ENCODE measurements around the gene KIRREL3. TPM values are rescaled to one million over a fixed set of nuclear protein-coding genes. Genes with fewer than 3 reads are reported as not detected.

KIRREL3 gene
- total RNA-seq, 1 donor from 2014 or later = 26.5 TPM

DNA sequence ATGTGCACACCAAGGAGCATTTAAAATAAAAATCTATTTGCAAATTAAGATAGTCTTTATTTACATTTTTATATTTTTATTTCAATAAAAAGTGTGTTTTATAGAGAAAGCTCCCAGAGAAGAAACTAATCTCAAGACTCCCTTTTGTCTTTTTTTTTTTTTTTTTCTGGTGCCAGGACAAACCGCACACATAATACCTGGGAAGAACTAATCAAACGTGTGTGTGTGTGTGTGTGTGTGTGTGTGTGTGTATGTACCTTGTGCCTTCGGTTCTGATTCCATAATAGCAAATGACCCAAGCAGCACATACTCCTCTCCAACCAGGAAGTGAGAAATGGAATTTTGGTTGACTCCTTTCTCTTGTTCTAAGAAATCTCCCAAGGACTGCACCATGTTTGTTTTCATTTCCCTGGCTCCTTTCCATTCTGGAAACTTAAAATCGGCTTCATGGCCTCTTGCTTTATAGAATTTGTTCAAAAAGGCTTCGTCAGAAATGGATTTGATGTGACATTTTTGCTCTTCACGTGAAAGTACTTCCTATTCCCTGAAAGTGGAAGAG, 579.8 kb downstream of the KIRREL3 start:
- DNase-seq (ENCODE audit: low spot score in 2 of 2) (no peak), FAIRE-seq (no peak)

DNA sequence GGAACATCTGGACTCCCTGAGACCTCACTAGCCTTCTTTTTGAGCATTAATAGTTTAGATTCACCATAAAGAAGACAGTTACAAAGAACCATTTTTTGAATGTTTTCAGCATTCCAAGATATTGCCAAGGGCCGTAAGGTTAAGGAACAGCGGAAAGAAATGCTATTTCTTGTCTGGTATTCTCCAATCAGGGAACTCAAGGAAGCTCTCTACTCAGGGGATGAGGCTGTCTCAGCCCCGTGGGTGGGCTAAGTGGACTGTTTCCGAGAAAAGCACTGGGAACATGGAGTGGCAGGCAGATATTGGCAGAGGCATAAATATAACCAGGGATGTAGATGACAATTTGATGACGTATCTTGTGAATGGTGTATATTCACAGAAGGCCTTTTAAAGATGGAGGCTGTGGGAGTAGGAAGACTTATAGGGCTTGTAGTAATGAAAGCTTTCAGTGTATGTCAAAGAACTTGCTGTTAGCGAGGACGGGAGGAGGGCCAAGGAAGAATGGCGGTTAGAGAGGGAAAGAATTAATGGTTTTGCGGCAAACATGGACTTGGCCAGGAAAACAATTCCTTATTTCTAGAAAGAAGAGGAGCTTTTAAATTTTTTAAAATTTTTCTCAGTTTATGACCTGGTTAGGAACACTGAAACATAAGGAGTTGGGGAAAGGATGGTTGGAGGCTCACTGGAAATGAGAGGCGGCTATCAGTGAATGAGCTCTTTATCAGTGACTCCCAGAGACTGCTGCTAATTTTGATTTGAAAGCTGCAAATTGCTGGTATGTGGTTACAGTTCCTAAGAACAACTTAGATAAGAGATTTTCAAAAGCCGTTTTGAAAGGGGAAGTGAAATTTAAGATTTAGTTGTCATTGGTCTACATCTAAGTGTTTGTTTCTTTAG, 580.5 kb downstream of the KIRREL3 start:
- no peak for DNase-seq (ENCODE audit: low spot score in 2 of 2)

DNA sequence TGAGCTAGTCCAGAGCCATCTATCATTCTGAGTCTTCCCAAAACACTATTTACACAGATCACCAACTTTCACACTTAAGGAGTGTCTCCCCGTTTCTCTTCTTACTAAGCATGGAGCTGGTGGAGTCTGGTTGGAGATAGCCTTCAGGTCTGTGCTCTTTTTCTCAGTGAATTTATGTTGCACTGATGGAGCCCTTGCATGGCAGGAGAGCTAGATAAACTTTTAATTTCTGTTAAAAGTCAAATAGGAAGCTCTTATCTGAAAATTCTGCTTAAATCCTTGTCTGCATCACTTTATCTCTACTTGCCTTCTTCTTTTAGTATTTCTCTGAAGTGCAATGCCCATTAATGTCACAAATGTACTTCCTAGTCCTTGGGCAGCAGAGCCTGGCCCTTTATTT, 581.7 kb downstream of the KIRREL3 start:
- FAIRE-seq (no peak), DNase-seq (ENCODE audit: low spot score in 2 of 2) (no peak)

More for the DNA sequence above, 580.5 kb downstream of the KIRREL3 start:
- FAIRE-seq = no peak

DNA sequence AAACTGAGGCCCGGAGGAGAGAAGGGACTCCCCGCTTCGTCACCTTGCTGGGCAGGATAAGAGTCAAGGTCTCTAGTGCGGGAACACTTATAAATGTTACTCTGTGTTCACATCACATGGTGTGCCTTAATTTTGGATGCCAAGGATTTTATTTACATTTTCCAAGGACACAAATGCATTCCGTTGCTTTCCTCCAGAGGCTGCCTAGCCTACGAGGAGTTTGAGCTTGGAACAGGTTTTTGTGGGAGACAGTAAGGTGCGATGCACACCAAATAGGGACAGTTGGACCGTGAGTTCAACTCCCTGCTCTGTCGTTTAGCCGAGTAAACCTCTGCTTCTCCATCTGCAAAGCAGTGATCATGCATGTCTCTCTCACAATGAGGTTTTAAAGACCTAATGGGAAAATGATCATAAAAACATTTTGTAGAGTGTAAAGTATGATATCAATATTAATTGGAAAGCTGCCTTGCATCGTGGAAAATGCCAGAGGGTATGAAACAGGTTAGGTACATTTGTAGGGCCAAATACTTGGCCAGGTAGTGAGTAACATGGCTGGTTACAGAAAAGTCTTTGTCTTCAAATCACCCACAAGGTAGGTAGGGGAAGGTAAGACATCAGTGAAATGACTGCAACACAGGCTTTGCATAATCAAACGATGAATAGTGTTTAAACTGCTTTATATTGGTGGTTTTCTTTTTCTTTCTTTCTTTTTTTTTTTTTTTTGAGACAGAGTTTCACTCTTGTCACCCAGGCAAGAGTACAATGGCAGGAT, 583.3 kb downstream of the KIRREL3 start:
- no peak for FAIRE-seq
- no peak for DNase-seq (ENCODE audit: low spot score in 2 of 2)

DNA sequence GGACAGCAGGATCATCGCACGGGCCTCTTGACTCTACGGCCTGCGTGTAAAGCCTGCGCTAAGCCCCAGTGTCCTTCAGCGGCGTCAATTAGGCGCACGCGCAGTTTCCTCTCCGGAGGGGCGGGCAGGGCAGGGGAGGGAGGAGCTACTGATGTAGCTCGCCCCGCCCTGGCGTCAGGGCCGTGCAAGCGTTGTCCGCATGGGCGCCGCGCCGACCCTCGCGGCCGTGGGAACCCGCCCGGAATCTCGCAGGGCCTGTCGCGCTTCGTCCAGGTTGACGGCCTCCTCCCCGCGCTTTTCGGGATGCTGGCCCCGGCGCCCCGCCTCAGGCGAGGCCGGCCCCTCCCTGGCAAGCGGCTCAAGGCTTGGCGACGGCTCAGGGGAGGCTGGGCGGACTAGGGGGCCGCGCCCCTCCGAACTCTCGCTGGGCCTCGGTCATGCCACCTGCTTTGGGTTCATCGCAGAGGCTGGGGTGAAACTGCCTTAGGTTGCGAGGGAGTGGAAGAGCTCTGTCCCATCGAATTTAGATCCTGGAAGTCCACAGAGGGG, 584.0 kb downstream of the KIRREL3 start:
- FAIRE-seq (no peak), DNase-seq (ENCODE audit: low spot score in 2 of 2) (peak; percentile 88 to 91)

DNA sequence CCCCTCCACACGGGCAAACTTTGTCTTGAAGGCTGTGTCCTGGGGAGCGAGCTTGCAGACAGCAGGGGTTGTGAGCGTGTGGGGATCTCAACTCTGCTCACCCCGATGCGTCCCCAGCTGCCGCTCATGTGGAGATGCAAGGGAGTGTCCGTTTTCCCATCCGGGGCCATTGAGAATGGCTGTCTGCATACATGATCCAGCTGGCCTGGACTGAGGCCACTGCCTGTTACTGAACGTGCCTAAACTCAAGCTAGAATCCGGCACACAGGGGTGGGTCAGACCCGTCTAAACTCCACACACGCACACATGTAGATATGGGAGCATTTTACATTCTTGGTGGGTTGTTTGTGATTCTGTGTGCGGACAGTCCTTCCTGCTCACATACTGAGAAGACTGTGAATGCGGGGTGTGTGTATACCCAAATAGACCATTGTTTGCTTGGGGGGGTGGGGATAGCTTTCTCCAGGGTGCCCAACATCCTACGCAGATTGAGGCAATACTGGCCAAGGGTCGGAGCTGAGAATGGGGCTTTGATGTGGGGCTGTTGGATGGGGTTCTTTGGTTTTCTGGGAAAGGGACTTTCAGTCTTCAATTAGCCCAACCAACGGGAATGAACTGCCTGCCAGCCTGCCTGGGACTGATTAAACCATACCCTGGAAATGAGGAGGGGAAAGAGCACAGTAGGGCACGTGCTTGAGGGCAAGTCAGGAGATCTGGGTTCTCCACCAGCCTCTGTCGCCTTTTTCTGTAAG, 584.7 kb downstream of the KIRREL3 start:
- FAIRE-seq = no peak
- DNase-seq (ENCODE audit: low spot score in 2 of 2) = peak in 1 of 2 donors; percentile 74

DNA sequence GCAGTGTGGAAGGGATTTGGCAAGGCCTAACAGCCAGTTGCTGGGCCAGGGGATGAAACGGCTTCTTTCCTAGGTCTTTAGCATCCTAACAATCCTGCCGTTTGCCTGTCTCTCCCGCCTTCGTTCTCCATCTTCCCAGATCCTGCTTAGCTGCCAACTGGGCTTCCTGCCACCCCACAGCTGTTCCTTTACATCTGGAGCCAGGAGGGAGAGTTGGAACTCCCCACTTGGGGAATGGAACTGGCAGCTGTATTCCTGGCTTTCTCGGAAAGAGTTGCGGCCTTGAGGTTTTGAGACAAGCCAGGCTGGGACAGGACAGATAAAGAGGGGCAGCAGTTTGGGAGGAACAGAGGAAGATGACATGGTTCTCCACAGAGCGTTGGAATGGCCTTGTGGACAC, 585.4 kb downstream of the KIRREL3 start:
- peak; percentile 51 to 71 for DNase-seq (ENCODE audit: low spot score in 2 of 2)
- FAIRE-seq = no peak

DNA sequence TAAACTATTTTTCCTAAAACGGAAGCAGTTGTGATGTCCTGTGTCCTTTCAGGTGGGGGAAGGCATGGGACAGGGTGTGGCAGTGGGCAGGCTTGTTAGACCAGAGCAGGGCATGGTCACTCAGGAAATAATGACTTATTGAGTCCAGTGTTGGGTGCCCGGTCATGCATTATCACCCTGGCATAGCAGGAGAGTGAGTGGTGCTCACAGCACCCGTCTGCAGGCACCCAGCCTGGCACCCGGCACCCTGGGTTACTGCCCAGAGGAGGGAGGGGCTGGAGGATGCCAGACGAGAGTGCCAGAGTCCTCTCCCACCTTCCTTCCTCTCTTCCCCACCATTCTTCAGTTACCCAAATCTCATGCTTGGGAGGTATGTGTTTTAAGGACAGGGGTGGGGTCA, 586.0 kb downstream of the KIRREL3 start:
- FAIRE-seq (no peak), DNase-seq (ENCODE audit: low spot score in 2 of 2) (no peak)

DNA sequence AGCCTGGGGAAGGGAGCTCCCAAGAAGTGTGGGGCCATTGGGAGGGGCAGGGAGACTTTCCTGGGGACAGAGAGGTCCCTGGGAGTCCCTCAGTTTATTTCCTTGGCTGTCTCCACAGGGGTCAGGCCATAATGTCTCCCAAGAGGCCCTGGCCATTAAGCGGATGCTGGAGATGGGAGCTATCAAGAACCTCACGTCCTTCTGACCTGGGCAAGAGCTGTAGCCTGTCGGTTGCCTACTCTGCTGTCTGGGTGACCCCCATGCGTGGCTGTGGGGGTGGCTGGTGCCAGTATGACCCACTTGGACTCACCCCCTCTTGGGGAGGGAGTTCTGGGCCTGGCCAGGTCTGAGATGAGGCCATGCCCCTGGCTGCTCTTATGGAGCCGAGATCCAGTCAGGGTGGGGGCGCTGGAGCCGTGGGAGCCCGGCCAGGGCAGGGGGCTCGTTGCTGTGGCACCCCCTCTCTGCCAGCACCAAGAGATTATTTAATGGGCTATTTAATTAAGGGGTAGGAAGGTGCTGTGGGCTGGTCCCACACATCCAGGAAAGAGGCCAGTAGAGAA, 586.6 kb downstream of the KIRREL3 start:
- no peak for FAIRE-seq
- no peak for DNase-seq (ENCODE audit: low spot score in 2 of 2)

DNA sequence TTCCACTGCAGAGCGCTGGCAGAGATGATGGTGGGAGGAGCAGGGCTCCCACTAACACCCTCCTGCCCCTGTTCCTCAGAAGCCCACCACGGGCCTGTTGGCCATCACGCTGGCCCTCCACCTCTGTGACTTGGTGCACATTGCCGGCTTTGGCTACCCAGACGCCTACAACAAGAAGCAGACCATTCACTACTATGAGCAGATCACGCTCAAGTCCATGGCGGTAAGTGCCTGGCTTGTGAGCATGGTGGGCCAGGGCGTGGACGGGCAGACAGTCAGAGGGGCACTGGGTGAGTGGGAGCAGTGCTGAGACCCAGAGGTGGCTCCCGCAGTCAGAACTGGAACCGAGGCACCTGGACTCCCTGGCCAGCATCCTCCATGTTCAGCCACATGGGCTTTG, 587.1 kb downstream of the KIRREL3 start:
- DNase-seq (ENCODE audit: low spot score in 2 of 2) = no peak
- no peak for FAIRE-seq

DNA sequence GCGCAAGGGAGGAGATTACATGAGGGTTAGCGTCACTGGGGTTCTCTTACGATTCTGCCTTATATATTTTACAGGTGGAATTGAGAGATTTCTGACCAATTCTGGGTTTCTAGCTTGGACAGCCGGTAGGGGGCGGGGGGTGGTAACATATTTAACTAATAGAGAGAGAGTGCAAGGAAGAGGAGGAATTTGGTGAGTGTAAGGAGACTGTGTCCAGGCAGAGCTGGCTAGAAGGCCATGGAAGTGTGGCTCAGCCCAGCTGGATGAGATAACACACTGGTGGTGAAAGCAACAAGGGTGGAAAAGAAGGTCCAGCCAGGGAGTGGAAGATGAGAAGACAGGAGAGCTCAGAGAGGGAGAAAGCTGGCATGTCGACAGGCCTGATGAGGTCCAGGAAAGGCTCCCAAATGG, 588.6 kb downstream of the KIRREL3 start:
- FAIRE-seq (no peak), DNase-seq (ENCODE audit: low spot score in 2 of 2) (no peak)

DNA sequence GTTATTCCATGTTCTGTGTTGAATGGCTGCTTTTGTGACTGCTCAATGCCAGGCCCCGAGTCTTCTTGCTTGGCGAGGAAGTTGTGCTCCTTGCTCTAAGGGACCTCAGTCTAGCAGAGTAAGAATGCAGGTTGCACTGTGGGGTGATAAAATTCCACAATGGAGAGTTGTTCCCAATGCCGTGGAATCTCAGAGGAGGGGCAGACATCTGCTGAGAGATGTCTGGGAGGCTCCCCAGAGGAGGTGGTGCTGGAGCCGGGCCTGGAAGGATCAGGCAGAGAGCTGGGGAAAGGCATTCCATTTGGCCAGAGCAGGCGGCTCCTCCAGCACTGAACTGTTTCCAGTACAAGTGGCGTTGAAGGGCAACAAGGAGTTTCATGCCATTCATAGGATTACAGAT, 589.9 kb downstream of the KIRREL3 start:
- no peak for DNase-seq (ENCODE audit: low spot score in 2 of 2)
- FAIRE-seq = no peak

DNA sequence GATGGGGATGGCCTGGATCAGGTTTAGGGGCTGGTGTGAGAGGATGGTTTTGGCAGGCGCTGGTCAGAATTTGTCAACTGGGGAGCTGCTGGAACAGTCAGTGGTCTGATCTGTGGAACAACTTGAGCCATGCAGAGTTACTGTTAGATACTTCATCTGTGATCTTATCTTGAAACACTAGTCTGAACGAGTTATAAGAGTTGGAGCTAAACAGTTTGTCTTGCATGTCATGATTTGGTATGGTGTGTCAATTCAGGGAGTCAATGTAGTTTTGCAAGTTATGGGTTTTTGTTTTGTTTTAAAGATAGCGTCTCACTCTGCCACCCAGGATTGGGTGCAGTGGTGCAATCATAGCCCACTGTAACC, 591.0 kb downstream of the KIRREL3 start:
- no peak for DNase-seq (ENCODE audit: low spot score in 2 of 2)
- no peak for FAIRE-seq

DNA sequence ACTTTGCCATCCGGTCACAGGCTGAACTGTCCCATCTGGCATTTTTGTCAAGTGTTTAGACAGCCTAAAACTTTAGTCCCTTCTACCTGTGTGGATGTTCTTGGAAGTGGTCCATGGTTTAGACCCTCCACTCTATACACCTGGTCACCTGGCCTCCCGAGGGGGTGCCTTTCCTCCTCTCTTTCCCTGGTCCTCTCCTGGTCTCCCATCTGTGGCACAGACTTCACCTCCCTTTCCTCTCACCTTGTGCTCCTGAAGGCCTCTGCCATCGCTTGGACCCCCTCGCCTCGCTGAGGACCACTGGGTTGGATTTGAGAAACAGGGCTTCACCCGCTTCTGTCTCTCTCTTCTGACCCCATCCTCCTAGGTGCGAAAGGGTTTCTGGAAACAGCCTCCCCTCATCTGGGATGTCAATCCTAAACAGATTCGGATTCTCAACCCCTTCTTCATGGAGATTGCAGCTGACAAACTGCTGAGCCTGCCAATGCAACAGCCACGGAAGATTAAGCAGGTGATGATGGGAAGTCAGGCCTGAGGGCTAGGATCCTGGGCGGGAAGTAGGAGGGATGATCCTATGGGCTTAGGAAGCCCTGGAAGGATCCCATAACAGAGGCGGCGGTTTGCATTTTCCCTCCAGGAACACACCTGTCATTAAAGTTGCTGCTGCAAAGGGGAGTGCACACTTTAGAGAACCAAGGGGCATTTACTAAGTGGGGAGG, 591.5 kb downstream of the KIRREL3 start:
- DNase-seq (ENCODE audit: low spot score in 2 of 2) = no peak
- no peak for FAIRE-seq

DNA sequence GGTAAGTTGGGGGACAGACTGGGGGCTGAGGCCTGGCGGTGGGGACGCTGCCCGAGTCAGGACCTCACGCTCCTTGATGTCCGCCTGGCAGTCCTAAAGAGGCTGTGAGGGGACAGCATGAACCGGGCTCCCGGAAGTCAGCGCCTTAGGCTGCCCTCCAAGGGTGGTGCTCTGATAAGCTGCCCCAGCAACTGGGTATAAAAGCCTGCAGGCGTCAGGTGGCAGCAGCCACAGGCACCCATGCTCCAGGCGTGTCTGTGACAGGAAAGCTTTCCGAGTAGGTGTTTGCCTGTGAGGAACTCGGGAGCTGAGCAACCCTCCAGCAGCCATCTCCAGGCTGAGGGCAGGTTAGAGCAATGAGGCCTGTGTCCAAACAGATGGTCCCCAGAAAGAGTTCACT, 592.1 kb downstream of the KIRREL3 start:
- DNase-seq (ENCODE audit: low spot score in 2 of 2) = no peak
- FAIRE-seq = no peak

DNA sequence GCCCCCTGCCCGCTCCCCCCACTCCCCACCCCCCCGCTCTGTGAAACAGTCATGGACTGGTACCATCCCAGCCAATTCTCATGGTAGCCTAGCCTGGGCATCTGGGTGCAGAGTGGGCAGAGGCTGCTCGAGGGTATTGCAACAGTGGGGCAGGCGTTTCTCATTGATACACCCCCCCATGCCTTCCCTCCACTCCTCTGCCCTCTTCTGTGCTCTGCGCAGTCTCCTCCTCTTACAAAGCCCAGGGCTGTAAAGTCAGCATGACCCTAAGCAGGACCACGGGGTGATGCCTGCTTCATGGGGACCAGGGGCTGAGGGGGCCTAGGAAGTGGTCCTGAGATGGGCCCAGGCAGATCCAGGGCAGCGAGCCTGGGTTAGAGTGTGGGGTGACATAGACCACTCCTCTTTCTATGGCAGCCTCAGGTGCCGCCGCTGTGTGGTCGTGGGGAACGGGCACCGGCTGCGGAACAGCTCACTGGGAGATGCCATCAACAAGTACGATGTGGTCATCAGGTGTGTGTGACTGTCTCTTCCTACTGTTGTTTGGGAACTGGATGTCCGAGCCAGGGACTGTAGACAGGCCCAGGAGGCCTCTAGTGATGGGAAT, 592.8 kb downstream of the KIRREL3 start:
- FAIRE-seq = no peak

DNA sequence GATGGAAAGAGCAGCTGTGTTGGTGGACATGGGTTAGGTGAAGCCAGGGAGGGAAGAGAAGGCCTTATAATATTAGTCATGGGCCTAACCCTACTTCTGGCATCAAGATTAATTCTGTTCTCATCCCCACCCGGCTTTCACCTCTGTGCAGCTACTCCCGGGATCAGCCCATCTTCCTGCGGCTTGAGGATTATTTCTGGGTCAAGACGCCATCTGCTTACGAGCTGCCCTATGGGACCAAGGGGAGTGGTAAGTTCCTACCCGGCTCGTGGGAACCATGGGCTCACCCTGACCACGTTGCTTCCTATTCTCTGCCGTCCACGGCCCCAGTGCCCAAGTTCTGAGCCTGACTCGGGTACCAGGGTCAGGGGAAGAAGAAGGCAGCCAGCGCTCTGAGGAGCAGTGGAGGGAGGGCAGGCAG, 593.5 kb downstream of the KIRREL3 start:
- FAIRE-seq = no peak
- DNase-seq (ENCODE audit: low spot score in 2 of 2) = no peak

More for the DNA sequence above, 592.8 kb downstream of the KIRREL3 start:
- DNase-seq (ENCODE audit: low spot score in 2 of 2) = no peak

DNA sequence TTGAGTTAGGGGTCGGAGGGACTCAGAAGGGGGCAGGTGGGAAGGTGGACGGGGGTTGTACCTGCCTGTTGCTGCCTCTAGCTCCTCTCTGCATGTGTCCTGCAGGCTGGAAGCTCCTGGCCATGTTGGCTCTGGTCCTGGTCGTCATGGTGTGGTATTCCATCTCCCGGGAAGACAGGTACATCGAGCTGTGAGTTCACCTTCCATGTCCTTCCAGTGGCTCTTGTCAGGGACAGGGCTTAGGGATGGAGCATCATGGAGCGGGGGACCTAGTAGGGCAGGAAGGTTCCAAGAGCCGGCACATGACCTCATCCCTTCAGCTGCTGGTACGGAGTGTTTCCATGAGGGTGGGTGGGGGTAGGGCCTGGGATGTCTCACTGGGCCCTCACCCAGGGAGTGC, 594.2 kb downstream of the KIRREL3 start:
- FAIRE-seq (no peak), DNase-seq (ENCODE audit: low spot score in 2 of 2) (no peak)

DNA sequence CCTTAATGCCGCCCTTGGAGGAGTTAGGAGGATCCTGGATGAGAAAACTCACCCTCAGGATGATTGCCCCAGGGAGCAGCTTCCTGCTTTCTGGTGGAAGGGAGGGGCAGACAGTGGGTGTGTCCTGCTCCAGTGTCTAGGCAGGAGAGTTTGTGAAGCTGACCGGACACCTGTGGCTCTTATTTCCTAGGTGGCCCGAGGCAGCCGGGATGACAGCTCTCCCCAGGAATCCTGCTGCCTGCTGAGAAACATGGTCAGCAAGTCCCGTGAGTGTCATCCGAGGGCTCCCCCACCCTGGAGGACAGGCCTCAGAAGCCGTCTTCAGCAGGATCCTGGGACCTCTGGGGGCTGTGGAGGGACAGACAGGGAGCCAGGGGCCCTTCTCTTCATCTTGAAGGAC, 594.7 kb downstream of the KIRREL3 start:
- DNase-seq (ENCODE audit: low spot score in 2 of 2) (no peak), FAIRE-seq (no peak)
